IgD-negative memory B cell (primary cell): Measurements from ENCODE around the gene FOXK2. TPM values are rescaled to one million over a fixed set of nuclear protein-coding genes. Genes with fewer than 3 reads are reported as not detected.

Source experiments
- H3K27ac Mint-ChIP-seq, 3 donors: one replicate each; pipeline ENCODE4 v1.8.0; 2020 to 2022; ENCODE audit warnings: mild to moderate bottlenecking in 3 of 3, mixed read lengths in 3 of 3, moderate library complexity in 1 of 3
- H3K27me3 Mint-ChIP-seq: one replicate; pipeline ENCODE4 v1.8.0; 2021; ENCODE audit warnings: mixed read lengths
- H3K36me3 Mint-ChIP-seq: one replicate; pipeline ENCODE4 v1.8.0; 2020; ENCODE audit warnings: mild to moderate bottlenecking, mixed read lengths
- H3K4me1 Mint-ChIP-seq, 3 donors: one replicate each; pipeline ENCODE4 v1.8.0; 2020 to 2022; ENCODE audit warnings: mixed read lengths in 3 of 3, mild to moderate bottlenecking in 1 of 3
- H3K4me3 Mint-ChIP-seq, 4 donors: one replicate each; pipeline ENCODE4 v1.8.0; 2020 to 2022; ENCODE audit warnings: mild to moderate bottlenecking in 4 of 4, mixed read lengths in 4 of 4, moderate library complexity in 3 of 4
- H3K9me3 Mint-ChIP-seq, 3 donors: one replicate each; pipeline ENCODE4 v1.8.0; 2020 to 2021; ENCODE audit warnings: mixed read lengths in 3 of 3, mild to moderate bottlenecking in 1 of 3
- polyA plus RNA-seq: library from polyadenylated mRNA; unstranded; fragments of 300-500 nt; fragmentation: Illumina TruSeq; gene quantifications from one replicate; pipeline ENCODE4 v1.2.3, GENCODE V29; 2021

Gene FOXK2
- polyA plus RNA-seq, 1 donor from 2014 or later = 5.8 TPM

GRCh38 chr17:82627405-82627804, 107.9 kb downstream of the FOXK2 start:
- Mint-ChIP-seq H3K9me3 (no peaks in the 10 kb centered on the region), H3K4me1 (peaks cover 0 to 6% (median 3%) of the 10 kb centered on the region in 3 donors), H3K4me3 (no peak overlapping the region), H3K27ac (peak overlapping the region in 1 of 3 donors; percentile 66), H3K27me3 (no peaks in the 10 kb centered on the region), H3K36me3 (peaks cover 4% of the 10 kb centered on the region)

GRCh38 chr17:82629748-82630147, 110.2 kb downstream of the FOXK2 start:
- H3K27ac Mint-ChIP-seq = no peak overlapping the region
- H3K4me1 Mint-ChIP-seq = peaks cover 4 to 15% (median 11%) of the 10 kb centered on the region in 3 donors
- H3K36me3 Mint-ChIP-seq = peaks cover 2% of the 10 kb centered on the region
- H3K27me3 Mint-ChIP-seq = no peaks in the 10 kb centered on the region
- no peaks in the 10 kb centered on the region for H3K9me3 Mint-ChIP-seq
- H3K4me3 Mint-ChIP-seq = no peak overlapping the region

- no peak overlapping the region for H3K27ac Mint-ChIP-seq
- H3K4me1 Mint-ChIP-seq = peaks cover 5 to 17% (median 12%) of the 10 kb centered on the region in 3 donors
- no peaks in the 10 kb centered on the region for H3K36me3 Mint-ChIP-seq
- H3K4me3 Mint-ChIP-seq = peak overlapping the region in 1 of 4 donors; percentile 57
- no peaks in the 10 kb centered on the region for H3K9me3 Mint-ChIP-seq
- no peaks in the 10 kb centered on the region for H3K27me3 Mint-ChIP-seq
Observed at GRCh38 chr17:82630212-82630611, 110.7 kb downstream of the FOXK2 start.

GRCh38 chr17:82631544-82631943, 112.0 kb downstream of the FOXK2 start:
- no peaks in the 10 kb centered on the region for H3K36me3 Mint-ChIP-seq
- no peak overlapping the region for H3K27ac Mint-ChIP-seq
- no peak overlapping the region for H3K4me3 Mint-ChIP-seq
- H3K4me1 Mint-ChIP-seq = peaks cover 5 to 18% (median 13%) of the 10 kb centered on the region in 3 donors
- no peaks in the 10 kb centered on the region for H3K27me3 Mint-ChIP-seq
- no peaks in the 10 kb centered on the region for H3K9me3 Mint-ChIP-seq

- H3K4me3 Mint-ChIP-seq = no peak overlapping the region
- H3K9me3 Mint-ChIP-seq = no peaks in the 10 kb centered on the region
- H3K4me1 Mint-ChIP-seq = peaks cover 5 to 21% (median 17%) of the 10 kb centered on the region in 3 donors
- H3K27ac Mint-ChIP-seq = peak overlapping the region in 1 of 3 donors; percentile 50
- H3K27me3 Mint-ChIP-seq = no peaks in the 10 kb centered on the region
- H3K36me3 Mint-ChIP-seq = peaks cover 2% of the 10 kb centered on the region
Observed at GRCh38 chr17:82632451-82632850, 112.9 kb downstream of the FOXK2 start.

GRCh38 chr17:82633343-82633742, 113.8 kb downstream of the FOXK2 start:
- no peaks in the 10 kb centered on the region for H3K27me3 Mint-ChIP-seq
- H3K4me1 Mint-ChIP-seq = peaks cover 5 to 24% (median 19%) of the 10 kb centered on the region in 3 donors
- no peak overlapping the region for H3K27ac Mint-ChIP-seq
- no peaks in the 10 kb centered on the region for H3K9me3 Mint-ChIP-seq
- no peak overlapping the region for H3K4me3 Mint-ChIP-seq
- peaks cover 3% of the 10 kb centered on the region for H3K36me3 Mint-ChIP-seq

GRCh38 chr17:82636626-82637598, 117.4 kb downstream of the FOXK2 start:
- Mint-ChIP-seq H3K36me3 (peaks cover 3% of the 10 kb centered on the region), H3K27me3 (no peaks in the 10 kb centered on the region), H3K4me3 (no peak overlapping the region), H3K4me1 (peaks cover 11 to 23% (median 22%) of the 10 kb centered on the region in 3 donors), H3K9me3 (no peaks in the 10 kb centered on the region), H3K27ac (peak overlapping the region in 1 of 3 donors; percentile 39)

GRCh38 chr17:82638183-82638773, 118.7 kb downstream of the FOXK2 start:
- Mint-ChIP-seq H3K9me3 (no peaks in the 10 kb centered on the region), H3K27ac (no peak overlapping the region), H3K4me3 (no peak overlapping the region), H3K27me3 (no peaks in the 10 kb centered on the region), H3K4me1 (peaks cover 11 to 20% (median 15%) of the 10 kb centered on the region in 3 donors), H3K36me3 (peaks cover 3% of the 10 kb centered on the region)

GRCh38 chr17:82639628-82640027, 120.1 kb downstream of the FOXK2 start:
- peak overlapping the region in 2 of 3 donors; percentile 32 to 53 for H3K27ac Mint-ChIP-seq
- H3K4me1 Mint-ChIP-seq = peaks cover 8 to 14% (median 13%) of the 10 kb centered on the region in 3 donors
- H3K4me3 Mint-ChIP-seq = no peak overlapping the region

GRCh38 chr17:82640036-82640435, 120.5 kb downstream of the FOXK2 start:
- H3K9me3 Mint-ChIP-seq = no peaks in the 10 kb centered on the region
- peaks cover 5% of the 10 kb centered on the region for H3K36me3 Mint-ChIP-seq
- peak overlapping the region in 1 of 3 donors; percentile 46 for H3K27ac Mint-ChIP-seq
- H3K27me3 Mint-ChIP-seq = no peaks in the 10 kb centered on the region
- H3K4me1 Mint-ChIP-seq = peaks cover 6 to 12% (median 11%) of the 10 kb centered on the region in 3 donors
- H3K4me3 Mint-ChIP-seq = no peak overlapping the region

More at GRCh38 chr17:82639628-82640027, 120.1 kb downstream of the FOXK2 start:
- Mint-ChIP-seq H3K36me3 (peaks cover 5% of the 10 kb centered on the region), H3K9me3 (no peaks in the 10 kb centered on the region), H3K27me3 (no peaks in the 10 kb centered on the region)

- no peaks in the 10 kb centered on the region for H3K9me3 Mint-ChIP-seq
- H3K4me1 Mint-ChIP-seq = peaks cover 11 to 21% (median 19%) of the 10 kb centered on the region in 3 donors
- H3K36me3 Mint-ChIP-seq = peaks cover 5% of the 10 kb centered on the region
- no peaks in the 10 kb centered on the region for H3K27me3 Mint-ChIP-seq
- no peak overlapping the region for H3K4me3 Mint-ChIP-seq
- H3K27ac Mint-ChIP-seq = no peak overlapping the region
Observed at GRCh38 chr17:82642022-82642421, 122.5 kb downstream of the FOXK2 start.

- H3K4me3 Mint-ChIP-seq = peak overlapping the region in 1 of 4 donors; percentile 35
- no peaks in the 10 kb centered on the region for H3K27me3 Mint-ChIP-seq
- H3K9me3 Mint-ChIP-seq = no peaks in the 10 kb centered on the region
- H3K36me3 Mint-ChIP-seq = peaks cover 2% of the 10 kb centered on the region
- no peak overlapping the region for H3K27ac Mint-ChIP-seq
- H3K4me1 Mint-ChIP-seq = peaks cover 9 to 14% (median 13%) of the 10 kb centered on the region in 3 donors
Observed at GRCh38 chr17:82644148-82644547, 124.6 kb downstream of the FOXK2 start.

- peak overlapping the region in 3 of 4 donors; percentile 76 to 94 (median 87) for H3K4me3 Mint-ChIP-seq
- H3K9me3 Mint-ChIP-seq = no peaks in the 10 kb centered on the region
- H3K27ac Mint-ChIP-seq = peak overlapping the region in 2 of 3 donors; percentile 64 to 95
- H3K4me1 Mint-ChIP-seq = peaks cover 5 to 12% (median 9%) of the 10 kb centered on the region in 3 donors
- H3K27me3 Mint-ChIP-seq = no peaks in the 10 kb centered on the region
- H3K36me3 Mint-ChIP-seq = peaks cover 2% of the 10 kb centered on the region
Observed at GRCh38 chr17:82645516-82645915, 126.0 kb downstream of the FOXK2 start.

- Mint-ChIP-seq H3K27me3 (no peaks in the 10 kb centered on the region), H3K36me3 (peaks cover 2% of the 10 kb centered on the region), H3K9me3 (no peaks in the 10 kb centered on the region), H3K4me1 (peaks cover 5 to 12% (median 10%) of the 10 kb centered on the region in 3 donors), H3K4me3 (peak overlapping the region; percentile 86 to 94 (median 89)), H3K27ac (peak overlapping the region in 2 of 3 donors; percentile 86 to 95)
Observed at GRCh38 chr17:82647593-82648164, 128.1 kb downstream of the FOXK2 start.
